NCI-H524 treated with DMSO at 0.1 percent for 48 hours (cell line): ENCODE measurements around the gene RNF212B.

ENCODE experiments used
- DNase-seq: peaks from one replicate; lab custom pipeline; 2025; lab: John Stamatoyannopoulos, UW

The RNF212B gene

GRCh38 chr14:23296012-23296777, 58.5 kb downstream of the RNF212B start:
- no peak for DNase-seq

GRCh38 chr14:23297096-23297495, 59.4 kb downstream of the RNF212B start:
- DNase-seq, result no peak

GRCh38 chr14:23297611-23298277, 60.0 kb downstream of the RNF212B start:
- DNase-seq, result no peak

GRCh38 chr14:23299211-23299957, 61.6 kb downstream of the RNF212B start:
- no peak for DNase-seq

- DNase-seq, result no peak
These were observed 62.4 kb downstream of the RNF212B start for GRCh38 chr14:23299986-23300686.

GRCh38 chr14:23300687-23301223, 63.0 kb downstream of the RNF212B start:
- no peak for DNase-seq

GRCh38 chr14:23301288-23301968, 63.7 kb downstream of the RNF212B start:
- peak; percentile 92 for DNase-seq

GRCh38 chr14:23301969-23302289, 64.2 kb downstream of the RNF212B start:
- no peak for DNase-seq

- peak; percentile 69 for DNase-seq
These were observed 64.8 kb downstream of the RNF212B start, which contains the start of gene PPP1R3E for GRCh38 chr14:23302290-23303225. PPP1R3E (minus strand) TSS chr14:23302859; CDS start chr14:23302576, 283 bp downstream.

- DNase-seq, result peak; percentile 59
These were observed 68.8 kb downstream of the RNF212B start, which contains the start of gene BCL2L2 for GRCh38 chr14:23306412-23307145. BCL2L2 (plus strand) TSS chr14:23306833; CDS start chr14:23307768, 935 bp downstream.

GRCh38 chr14:23307146-23307530, 69.4 kb downstream of the RNF212B start:
- DNase-seq, result no peak

- DNase-seq, result no peak
These were observed 70.2 kb downstream of the RNF212B start for GRCh38 chr14:23307687-23308644.

- no peak for DNase-seq
These were observed 71.1 kb downstream of the RNF212B start for GRCh38 chr14:23308721-23309445.

GRCh38 chr14:23310546-23310945, 72.8 kb downstream of the RNF212B start:
- no peak for DNase-seq

- DNase-seq, result no peak
These were observed 78.6 kb downstream of the RNF212B start for GRCh38 chr14:23316300-23316699.

- no peak for DNase-seq
These were observed 82.2 kb downstream of the RNF212B start for GRCh38 chr14:23319746-23320583.
